Ureter (tissue), 1 donor: ENCODE results near the gene COL19A1. TPM values are rescaled to one million over a fixed set of nuclear protein-coding genes. Genes with fewer than 3 reads are reported as not detected.
"Not testable (repeated sequence)": the region's sequence is repeated elsewhere in the genome, so short reads cannot be mapped to it uniquely, and the experiment has no call there.

Source experiments
- DNase-seq: peaks from one replicate; pipeline ENCODE4 v3.0.0-alpha.2; 2020; ENCODE audit warnings: low spot score
- total RNA-seq: library from RNA; stranded (reverse); gene quantifications from one replicate; pipeline ENCODE4 v1.2.4, GENCODE V29; 2023
- donor health status: DM: yes; HTN: yes; CAD: no.

Gene COL19A1
- total RNA-seq, 1 donor from 2014 or later, result 1.7 TPM

GRCh38 chr6:69900869-69901268 lies 34.5 kb downstream of the COL19A1 start:
- no peak for DNase-seq

GRCh38 chr6:69901361-69901760 lies 35.0 kb downstream of the COL19A1 start:
- no peak for DNase-seq

GRCh38 chr6:69907981-69908498 lies 41.7 kb downstream of the COL19A1 start:
- no peak for DNase-seq

GRCh38 chr6:69913361-69913760 lies 47.0 kb downstream of the COL19A1 start:
- no peak for DNase-seq

- DNase-seq, result no peak
Observed at GRCh38 chr6:69914015-69914485, 47.7 kb downstream of the COL19A1 start.

- DNase-seq, result no peak
Observed at GRCh38 chr6:69915346-69915745, 49.0 kb downstream of the COL19A1 start.

- DNase-seq, result no peak
Observed at GRCh38 chr6:69917834-69918233, 51.5 kb downstream of the COL19A1 start.

- DNase-seq, result no peak
Observed at GRCh38 chr6:69918813-69919475, 52.6 kb downstream of the COL19A1 start.

- DNase-seq, result not testable (repeated sequence)
Observed at GRCh38 chr6:69921066-69921465, 54.7 kb downstream of the COL19A1 start.

- DNase-seq, result not testable (repeated sequence)
Observed at GRCh38 chr6:69921611-69922010, 55.3 kb downstream of the COL19A1 start.

- no peak for DNase-seq
Observed at GRCh38 chr6:69926745-69927144, 60.4 kb downstream of the COL19A1 start.

GRCh38 chr6:69933239-69933638 lies 66.9 kb downstream of the COL19A1 start:
- DNase-seq, result no peak

GRCh38 chr6:69935079-69935478 lies 68.7 kb downstream of the COL19A1 start:
- no peak for DNase-seq

GRCh38 chr6:69936674-69937363 lies 70.5 kb downstream of the COL19A1 start:
- DNase-seq, result no peak

GRCh38 chr6:69937402-69938136 lies 71.2 kb downstream of the COL19A1 start:
- DNase-seq, result no peak

- DNase-seq, result no peak
Observed at GRCh38 chr6:69942485-69942884, 76.1 kb downstream of the COL19A1 start.

GRCh38 chr6:69945192-69945591 lies 78.8 kb downstream of the COL19A1 start:
- no peak for DNase-seq

GRCh38 chr6:69948479-69949114 lies 82.2 kb downstream of the COL19A1 start:
- DNase-seq, result no peak

GRCh38 chr6:69953491-69953890 lies 87.1 kb downstream of the COL19A1 start:
- DNase-seq, result no peak

GRCh38 chr6:69954733-69955132 lies 88.4 kb downstream of the COL19A1 start:
- no peak for DNase-seq

- DNase-seq, result no peak
Observed at GRCh38 chr6:69957985-69958559, 91.7 kb downstream of the COL19A1 start.

GRCh38 chr6:69958978-69959377 lies 92.6 kb downstream of the COL19A1 start:
- DNase-seq, result no peak
